Panc1 (cell line): ENCODE measurements around the gene NAP1L5. TPM values are rescaled to one million over a fixed set of nuclear protein-coding genes. Genes with fewer than 3 reads are reported as not detected.

Experiments
- ATAC-seq: fragments of 200-7000 bp; cut with Tn5 transposase; 2 replicates; pipeline ENCODE4 v1.9.1; 2020; ENCODE audit warnings: mild to moderate bottlenecking, moderate library complexity
- Bru-seq: library from RNA; stranded (reverse); fragments of 400-500 nt; gene quantifications from one replicate; lab custom pipeline; 2021; lab: Mats Ljungman, UMichigan
- BruChase-seq, 2 experiments: library from RNA; stranded (reverse); fragments of 400-500 nt; gene quantifications; one replicate each; lab custom pipeline; 2021; lab: Mats Ljungman, UMichigan
- BruUV-seq: library from RNA; stranded (reverse); fragments of 400-500 nt; replicated peaks from 2 replicates; lab custom pipeline; 2021; lab: Mats Ljungman, UMichigan
- CTCF ChIA-PET: fragments of 300-600 bp; sonication (Branson Sonifier 250); formaldehyde crosslinking; loops from one replicate; lab custom pipeline; 2022; ENCODE audit warnings: antibody characterized with exemption; lab: Charles Lee
- POLR2A ChIA-PET: fragments of 300-600 bp; sonication (Branson Sonifier 250); formaldehyde crosslinking; loops from one replicate; lab custom pipeline; 2022; ENCODE audit warnings: antibody characterized with exemption; lab: Charles Lee
- DNase-seq: peaks from one replicate; pipeline ENCODE4 v3.0.0-alpha.2; 2010; ENCODE audit warnings: low read depth, low spot score
- H3K27ac ChIP-seq: 2 replicates; pipeline ENCODE4 v1.5.1; 2011; ENCODE audit warnings: mild to moderate bottlenecking, low read length, inconsistent platforms
- H3K27me3 ChIP-seq: fragments of 200-500 bp; sonication (Bioruptor generic); 2 replicates; pipeline ENCODE4 v1.6.0; 2014; ENCODE audit warnings: low read length, inconsistent platforms; ENCODE audit not compliant: control insufficient read depth, insufficient read depth
- H3K36me3 ChIP-seq: fragments of 200-500 bp; sonication (Bioruptor generic); 2 replicates; pipeline ENCODE4 v1.5.1; 2014; ENCODE audit warnings: inconsistent platforms, mild to moderate bottlenecking, low read length, moderate library complexity; ENCODE audit not compliant: control insufficient read depth, insufficient read depth
- H3K4me1 ChIP-seq: 2 replicates; pipeline ENCODE4 v1.5.1; 2011; ENCODE audit warnings: inconsistent platforms, mild to moderate bottlenecking, low read length, moderate library complexity; ENCODE audit not compliant: control insufficient read depth, insufficient read depth
- H3K4me3 ChIP-seq, 2 experiments: 2 replicates each; pipeline ENCODE4 v1.5.1; 2011 to 2012; ENCODE audit warnings: low read depth in 2 of 2, low read length in 2 of 2, mild to moderate bottlenecking in 2 of 2, inconsistent platforms in 1 of 2, moderate library complexity in 1 of 2
- H3K9me3 ChIP-seq: fragments of 200-500 bp; sonication (Bioruptor generic); 2 replicates; pipeline ENCODE4 v1.5.1; 2014; ENCODE audit warnings: low read depth, mild to moderate bottlenecking, inconsistent platforms, low read length, moderate library complexity; ENCODE audit not compliant: control insufficient read depth, insufficient read depth
- CTCF ChIP-seq: fragments of 450-650 bp; IDR thresholded peaks from 2 replicates; pipeline ENCODE4 v1.5.1; 2017; ENCODE audit warnings: mild to moderate bottlenecking
- POLR2AphosphoS5 ChIP-seq: IDR thresholded peaks from 2 replicates; pipeline ENCODE4 v1.6.1; 2012; ENCODE audit warnings: mild to moderate bottlenecking, low read depth, low read length, moderate library complexity
- REST ChIP-seq, 2 experiments: IDR thresholded peaks; 2 replicates each; pipeline ENCODE4 v1.6.1; 2011 to 2012; ENCODE audit warnings: low read depth in 2 of 2, control low read depth in 1 of 2, low read length in 1 of 2, mild to moderate bottlenecking in 1 of 2, moderate library complexity in 1 of 2; ENCODE audit not compliant: insufficient read depth in 1 of 2
- SIN3A ChIP-seq: IDR thresholded peaks from 2 replicates; pipeline ENCODE4 v1.6.1; 2012; ENCODE audit warnings: low read depth, mild to moderate bottlenecking, low read length, moderate library complexity, borderline replicate concordance; ENCODE audit not compliant: insufficient read depth
- TCF7L2 ChIP-seq: IDR thresholded peaks from 2 replicates; pipeline ENCODE4 v1.6.1; 2011; ENCODE audit warnings: mild to moderate bottlenecking, low read depth, low read length, inconsistent platforms
- in situ Hi-C: cut with HindIII; loops from 2 replicates; pipeline ENCODE4 v1.10.0; 2016; ENCODE audit warnings: low sequenced_read_pairs, low pct_unique_long_range_greater_than_20kb
- intact Hi-C: fragments of 100-400 bp; cut with micrococcal nuclease; formaldehyde crosslinking; loops from one replicate; pipeline ENCODE4 v1.10.0; 2022; ENCODE audit not compliant: unreplicated experiment
- long read RNA-seq: library from polyadenylated mRNA; unstranded; transcript quantifications from one replicate; pipeline ENCODE4 v2.0.0, GENCODE V29; 2021; ENCODE audit not compliant: unreplicated experiment
- polyA plus RNA-seq: library from polyadenylated mRNA; unstranded; fragments of >200 nt; gene quantifications from one replicate; pipeline ENCODE4 v1.2.1, GENCODE V29; 2012; ENCODE audit warnings: missing spikeins; ENCODE audit not compliant: insufficient read length
- total RNA-seq: library from RNA; stranded (reverse); gene quantifications from one replicate; pipeline ENCODE4 v1.2.1, GENCODE V29; 2021; ENCODE audit not compliant: unreplicated experiment

Gene NAP1L5
- total RNA-seq (0.67 TPM), Bru-seq, nascent RNA (percentile 33 among the genes with signal in this experiment), BruChase-seq, experiment 1, labeled RNA remaining after a 2-hour chase (percentile 44 among the genes with signal in this experiment), BruChase-seq, experiment 2, labeled RNA remaining after a 6-hour chase (percentile 52 among the genes with signal in this experiment)
- 1.0 TPM for polyA plus RNA-seq
- long read RNA-seq, partial matches to known transcripts = 0 of 1 reads
- long read RNA-seq, other reads (novel, unspliced or antisense) = 0 of 1 reads

GRCh38 chr4:88697588-88698329, at the start of gene NAP1L5:
TSS of gene NAP1L5 (minus strand) at chr4:88697829. CDS start at chr4:88697754, 75 bp downstream.
- DNase-seq = peak; percentile 20
- no peak for TF ChIP-seq CTCF
- TF ChIP-seq TCF7L2 = 0 out of 2 replicates have a peak, but pooled peaks have one; percentile 14
- ATAC-seq = peak; percentile 97
- Histone ChIP-seq H3K4me1 (no peaks in the 10 kb centered on the region), H3K9me3 (no peaks in the 10 kb centered on the region), H3K27ac (no peak within 1 kb of the TSS), H3K27me3 (no peaks in the 10 kb centered on the region; the same call in 1 of the 2 replicates), H3K36me3 (no peaks in the 10 kb centered on the region), H3K4me3 (peak within 1 kb of the TSS; percentile 63 to 78)
- no TSS peak for BruUV-seq
- ChIA-PET POLR2A (no interaction called here), CTCF (no interaction called here)
- in situ Hi-C loops = no loop called here
- intact Hi-C loops = no loop called here

GRCh38 chr4:88747351-88747750, 49.7 kb upstream of the NAP1L5 start:
- Histone ChIP-seq H3K4me1 (no peaks in the 10 kb centered on the region), H3K36me3 (no peaks in the 10 kb centered on the region), H3K4me3 (no peak overlapping the region), H3K27ac (no peak overlapping the region), H3K9me3 (no peaks in the 10 kb centered on the region), H3K27me3 (no peaks in the 10 kb centered on the region)
- intact Hi-C loops = no loop called here
- ATAC-seq = no peak
- BruUV-seq = no TSS peak
- CTCF ChIA-PET = no interaction called here
- in situ Hi-C loops = no loop called here
- TF ChIP-seq CTCF = no peak
- no peak for TF ChIP-seq POLR2AphosphoS5
- no peak for TF ChIP-seq TCF7L2
- TF ChIP-seq SIN3A = no peak
- TF ChIP-seq REST (IDR thresholded peaks at IDR 0.05; ENCODE audit: insufficient read depth in 1 of 2, low read depth in 2 of 2, low read length in 1 of 2) = no peak
- POLR2A ChIA-PET = no interaction called here
- no peak for DNase-seq
